GM12864 (cell line): Measurements from ENCODE around the gene BCL11A.
A peak's percentile ranks its signal among the peaks of the same experiment; 100 is the strongest.

Experiments
- DNase-seq: peaks from one replicate; pipeline ENCODE4 v3.0.0-alpha.2; 2011; ENCODE audit warnings: low read depth
- H3K4me3 ChIP-seq: 2 replicates; pipeline ENCODE4 v1.5.1; 2011; ENCODE audit warnings: mild to moderate bottlenecking, low read depth, low read length, control low read depth
- CTCF ChIP-seq: IDR thresholded peaks from 2 replicates; pipeline ENCODE4 v1.5.1; 2011; ENCODE audit warnings: low read depth, mild to moderate bottlenecking, moderate library complexity, low read length, control low read depth, inconsistent platforms; ENCODE audit errors: missing control alignments

BCL11A gene

GRCh38 chr2:60547841-60548240, 5.6 kb downstream of the BCL11A start:
- TF ChIP-seq CTCF = no peak
- no peak for DNase-seq
- peak overlapping the region; percentile 23; the same call in 1 of the 2 replicates for H3K4me3 ChIP-seq

GRCh38 chr2:60546756-60547420, 6.6 kb downstream of the BCL11A start:
- no peak for DNase-seq
- H3K4me3 ChIP-seq = no peak overlapping the region; the same call in 1 of the 2 replicates
- no peak for TF ChIP-seq CTCF

- TF ChIP-seq CTCF = no peak
- DNase-seq = no peak
- H3K4me3 ChIP-seq = peak overlapping the region; percentile 32
These were observed 8.4 kb downstream of the BCL11A start for GRCh38 chr2:60544954-60545560.

- no peak for DNase-seq
- TF ChIP-seq CTCF = no peak
- H3K4me3 ChIP-seq = no peak overlapping the region; the same call in 1 of the 2 replicates
These were observed 9.4 kb downstream of the BCL11A start for GRCh38 chr2:60544062-60544461.

- no peak for DNase-seq
- no peak overlapping the region for H3K4me3 ChIP-seq
- TF ChIP-seq CTCF = no peak
These were observed 12.3 kb downstream of the BCL11A start for GRCh38 chr2:60541056-60541651.

- TF ChIP-seq CTCF = no peak
- no peak overlapping the region for H3K4me3 ChIP-seq
- DNase-seq = no peak
These were observed 13.4 kb downstream of the BCL11A start for GRCh38 chr2:60540074-60540473.
